ENCODE measurements around the gene DCXR. TPM values are rescaled to one million over a fixed set of nuclear protein-coding genes. Genes with fewer than 3 reads are reported as not detected.
A peak's percentile ranks its signal among the peaks of the same experiment; 100 is the strongest.

The DCXR gene
- 25.7 TPM for total RNA-seq

GRCh38 chr17:82037092-82037888 lies at the start of gene DCXR:
Gene DCXR, minus strand, starts transcription at chr17:82037697. Its CDS starts 15 bp downstream, at chr17:82037682.
- FAIRE-seq (no peak), DNase-seq (ENCODE audit: low spot score in 2 of 2) (peak; percentile 96 to 98)

DNA sequence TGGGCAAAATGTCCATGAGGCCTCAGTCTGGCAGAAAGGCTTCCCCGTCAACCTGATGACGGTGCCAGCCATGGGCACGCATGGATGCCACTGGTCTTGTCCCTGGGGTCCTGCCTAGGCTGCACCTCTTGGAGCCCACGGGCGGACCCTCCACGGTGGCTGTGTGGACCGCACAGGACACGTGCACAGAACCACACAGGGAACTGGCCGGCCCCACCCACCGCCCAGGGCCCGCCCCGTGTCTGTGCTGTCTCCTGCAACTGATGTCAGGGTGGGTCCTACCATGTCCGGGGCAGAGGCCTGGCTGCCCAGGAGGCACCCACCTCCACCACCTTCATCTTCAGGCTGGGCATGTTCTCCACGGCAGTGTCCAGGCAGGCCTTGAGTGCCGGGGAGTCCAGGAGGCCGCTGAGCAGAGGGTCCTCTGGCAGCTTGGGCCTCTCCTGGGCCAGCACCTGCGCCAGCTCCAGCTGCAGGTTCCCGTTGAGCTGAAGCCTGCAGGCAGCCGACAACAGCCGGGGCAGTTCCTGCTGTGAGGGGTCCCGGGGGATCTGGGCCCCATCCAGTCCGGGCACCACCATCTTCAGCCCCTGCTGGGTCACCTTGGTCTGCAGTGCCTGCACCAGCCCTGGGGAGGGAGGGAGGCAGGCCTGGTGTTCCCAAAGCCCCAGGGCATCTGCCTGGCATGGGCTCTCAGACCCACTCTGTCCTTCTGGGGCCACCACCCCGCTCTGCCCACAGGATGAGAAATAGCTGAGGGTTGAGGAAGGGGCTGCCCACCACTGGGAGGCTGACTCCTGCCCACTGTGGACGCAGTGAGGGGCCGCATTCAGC lies 48.7 kb upstream of the DCXR start:
- DNase-seq (ENCODE audit: low spot score in 2 of 2) (no peak), FAIRE-seq (no peak)

DNA sequence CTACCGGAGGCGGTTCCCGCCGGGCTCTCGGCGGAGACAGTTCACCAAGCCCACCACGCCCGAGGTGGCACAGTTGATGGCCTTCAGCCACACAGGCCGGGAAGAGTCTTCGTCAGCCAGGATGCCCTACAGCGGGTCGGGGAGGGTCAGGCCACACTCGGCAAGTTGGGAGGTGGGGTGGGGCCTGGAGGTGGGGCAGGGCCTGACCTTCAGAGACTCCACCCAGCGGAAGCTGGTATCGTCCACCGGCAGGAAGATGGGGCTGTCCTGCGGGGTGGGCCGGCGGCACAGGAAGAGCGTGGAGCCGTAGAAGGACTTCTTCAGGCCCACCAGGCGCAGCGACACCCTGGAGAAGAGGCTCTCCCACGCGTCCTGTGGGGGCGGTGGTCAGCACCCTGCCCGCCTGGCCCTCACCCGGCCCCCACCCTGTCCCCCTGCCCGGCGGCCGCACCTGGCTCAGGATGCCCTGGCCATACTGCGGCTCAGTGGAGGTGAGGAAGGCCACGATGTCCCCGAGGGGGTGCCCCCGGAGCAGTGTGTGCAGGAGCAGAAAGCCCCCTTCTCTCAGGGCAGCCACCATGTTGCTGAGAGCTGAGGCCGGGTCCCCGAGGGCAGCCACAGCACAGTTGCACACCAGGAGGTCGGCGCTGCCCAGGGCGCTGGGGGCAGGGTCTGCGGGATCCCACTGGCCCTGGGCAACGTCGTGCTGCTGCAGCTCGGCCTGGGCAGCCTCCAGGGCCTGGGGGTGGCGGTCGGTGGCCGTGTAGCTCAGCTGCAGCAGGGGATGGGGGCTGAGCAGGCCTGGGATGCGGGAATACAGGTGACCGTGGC lies 47.7 kb upstream of the DCXR start:
- no peak for FAIRE-seq
- DNase-seq (ENCODE audit: low spot score in 2 of 2), result no peak

DNA sequence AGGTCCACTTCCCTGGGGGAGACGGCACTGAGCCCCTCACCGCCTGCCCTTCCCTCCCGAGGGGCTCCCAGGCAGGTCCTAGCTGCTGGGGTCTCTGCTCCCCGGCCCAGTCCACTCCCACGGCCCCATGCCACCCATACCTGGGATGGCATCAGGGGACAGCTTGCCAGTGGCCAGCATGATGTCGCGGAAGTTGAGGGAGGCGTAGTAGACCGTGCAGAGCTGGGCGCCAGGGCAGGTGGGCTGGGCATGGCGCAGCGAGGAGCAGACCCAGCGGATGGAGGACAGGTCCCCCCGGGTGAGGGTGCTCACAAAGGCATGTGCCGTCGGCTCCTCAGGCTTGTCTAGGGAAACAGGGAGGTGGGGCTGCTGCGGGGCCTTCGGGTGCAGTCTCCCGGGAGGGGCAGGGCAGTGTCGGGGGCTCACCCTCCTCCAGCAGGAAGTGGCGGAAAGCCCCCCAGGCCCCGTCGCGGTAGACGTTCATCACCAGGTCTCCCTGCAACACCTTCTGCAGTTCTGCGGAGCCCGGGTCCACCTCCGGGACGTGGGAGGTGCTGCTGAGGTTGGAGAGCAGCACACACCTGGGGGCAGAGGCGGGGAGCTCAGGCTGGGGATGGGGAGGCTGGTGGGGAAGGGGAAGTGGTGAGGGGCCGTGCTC lies 47.0 kb upstream of the DCXR start:
- DNase-seq (ENCODE audit: low spot score in 2 of 2) (no peak), FAIRE-seq (no peak)

DNA sequence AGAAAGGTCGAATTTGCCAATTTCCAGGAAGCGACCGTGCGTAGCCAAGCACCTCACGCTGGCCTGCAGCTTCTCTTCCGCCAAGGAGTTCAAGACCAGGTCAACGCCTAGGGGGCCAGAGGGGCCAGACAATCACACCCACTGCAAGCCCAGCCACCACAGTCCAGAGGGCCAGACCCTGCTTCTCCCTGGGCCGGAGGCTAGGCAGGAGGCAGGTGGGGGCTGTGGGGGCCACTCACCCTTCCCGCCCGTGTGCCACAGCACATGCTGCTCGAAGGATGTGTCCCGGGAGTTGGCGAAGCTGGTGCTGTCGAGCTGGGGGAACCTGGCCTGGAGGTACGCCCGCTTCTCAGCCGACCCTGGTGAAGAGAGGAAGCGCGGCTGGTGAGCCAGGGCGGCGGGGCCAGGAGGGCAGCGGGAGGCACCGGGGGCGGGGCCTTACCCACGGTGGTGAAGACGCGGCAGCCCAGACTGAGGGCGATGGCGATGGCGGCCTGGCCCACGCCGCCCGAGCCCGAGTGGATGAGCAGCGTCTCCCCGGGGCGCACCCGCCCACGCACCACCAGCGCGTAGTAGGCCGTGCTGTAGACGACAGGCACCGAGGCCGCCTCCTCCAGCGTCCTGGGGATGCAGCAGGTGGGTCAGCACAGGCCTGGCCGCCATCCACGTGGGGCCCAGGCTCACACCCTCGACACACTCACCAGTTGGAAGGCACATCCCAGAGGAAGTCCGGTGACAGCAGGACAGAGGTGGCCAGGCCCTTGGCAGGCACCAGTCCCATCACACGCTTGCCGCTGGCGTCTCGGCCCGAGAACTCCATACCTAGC lies 46.2 kb upstream of the DCXR start:
- no peak for FAIRE-seq
- no peak for DNase-seq (ENCODE audit: low spot score in 2 of 2)

GRCh38 chr17:82083009-82083408 lies 45.5 kb upstream of the DCXR start:
- no peak for FAIRE-seq
- DNase-seq (ENCODE audit: low spot score in 2 of 2), result no peak

GRCh38 chr17:82082456-82082855 lies 45.0 kb upstream of the DCXR start:
- FAIRE-seq, result no peak
- no peak for DNase-seq (ENCODE audit: low spot score in 2 of 2)

DNA sequence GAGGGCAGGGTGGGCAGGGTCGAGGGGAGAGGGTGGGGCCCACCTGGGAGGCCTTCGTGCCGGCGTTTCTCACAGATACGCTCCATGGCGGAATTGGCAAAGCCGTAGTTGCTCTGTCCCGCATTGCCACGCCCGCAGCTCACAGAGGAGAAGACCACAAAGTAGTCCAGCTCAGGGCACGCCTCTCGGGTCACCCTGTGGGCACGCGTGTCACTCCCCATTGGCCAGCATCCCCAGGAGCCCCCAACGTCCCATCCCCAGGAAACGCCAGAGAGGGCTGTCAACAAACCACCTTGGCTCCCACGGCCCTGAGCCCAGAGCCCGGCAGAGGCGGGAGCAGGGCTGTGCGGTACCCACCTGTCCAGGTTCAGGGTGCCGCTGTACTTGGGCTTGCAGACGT lies 44.5 kb upstream of the DCXR start:
- FAIRE-seq (no peak), DNase-seq (ENCODE audit: low spot score in 2 of 2) (no peak)

GRCh38 chr17:82081546-82081945 lies 44.0 kb upstream of the DCXR start:
- FAIRE-seq, result no peak
- no peak for DNase-seq (ENCODE audit: low spot score in 2 of 2)

GRCh38 chr17:82080789-82081464 lies 43.4 kb upstream of the DCXR start:
- DNase-seq (ENCODE audit: low spot score in 2 of 2) (no peak), FAIRE-seq (no peak)

GRCh38 chr17:82080048-82080788 lies 42.7 kb upstream of the DCXR start:
- DNase-seq (ENCODE audit: low spot score in 2 of 2) (no peak), FAIRE-seq (no peak)

- DNase-seq (ENCODE audit: low spot score in 2 of 2) (no peak), FAIRE-seq (no peak)
These were observed 41.6 kb upstream of the DCXR start for GRCh38 chr17:82079001-82079677.

DNA sequence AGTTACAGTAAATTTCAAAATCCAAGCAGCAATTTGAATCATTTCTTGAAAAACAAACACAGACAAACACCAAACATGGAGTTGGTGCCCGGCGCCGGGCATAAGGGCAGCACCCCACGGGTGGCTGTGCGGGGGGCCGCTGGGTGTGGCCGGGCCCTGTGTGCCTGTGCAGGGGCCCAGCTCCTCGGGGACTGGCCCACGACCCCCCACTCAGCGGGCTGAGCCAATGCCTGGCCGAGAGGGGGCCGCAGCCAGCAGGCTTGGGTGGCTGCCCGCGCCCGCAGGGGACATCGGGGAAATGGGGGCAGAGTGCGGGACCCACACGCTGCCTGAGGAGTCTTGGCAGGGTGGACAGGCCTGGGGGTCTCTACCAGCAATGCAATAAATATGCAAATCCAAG lies 40.9 kb upstream of the DCXR start:
- no peak for DNase-seq (ENCODE audit: low spot score in 2 of 2)
- FAIRE-seq, result no peak

DNA sequence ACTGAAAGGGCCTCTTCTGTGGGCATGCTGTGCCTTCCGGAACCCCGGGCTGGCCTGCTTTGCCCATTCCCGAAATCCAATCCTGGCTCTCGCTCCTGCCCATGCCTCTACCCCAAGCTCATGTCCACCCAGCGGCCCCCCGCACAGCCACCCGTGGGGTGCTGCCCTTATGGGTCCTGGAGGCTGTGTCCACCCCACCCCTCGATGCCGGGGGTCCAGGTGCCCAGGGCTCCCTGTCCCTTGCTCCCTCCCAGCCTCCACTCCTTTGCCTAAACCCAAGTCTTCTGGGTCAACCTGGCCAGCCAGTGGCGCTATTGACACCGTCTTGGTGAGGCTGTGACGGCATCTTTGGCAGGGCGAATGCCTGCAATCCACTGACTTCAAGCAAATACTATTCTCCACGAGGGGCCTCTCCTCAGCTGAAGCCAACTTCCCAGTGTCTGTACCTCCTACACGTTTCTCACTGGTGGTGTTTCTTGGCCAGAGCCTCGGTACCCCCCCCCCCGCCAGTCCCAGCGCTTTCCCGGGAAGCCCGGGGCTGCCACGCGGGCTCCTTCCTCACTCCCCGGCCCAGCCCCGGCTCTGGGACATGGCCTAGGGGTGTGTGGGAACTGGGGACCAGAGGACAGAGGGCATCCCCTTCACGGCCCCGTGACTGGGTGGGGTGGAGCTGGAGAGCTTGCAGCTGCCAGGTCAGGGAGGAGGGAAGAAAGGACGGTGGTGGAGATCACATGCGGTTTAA lies 40.3 kb upstream of the DCXR start:
- DNase-seq (ENCODE audit: low spot score in 2 of 2) (no peak), FAIRE-seq (no peak)

DNA sequence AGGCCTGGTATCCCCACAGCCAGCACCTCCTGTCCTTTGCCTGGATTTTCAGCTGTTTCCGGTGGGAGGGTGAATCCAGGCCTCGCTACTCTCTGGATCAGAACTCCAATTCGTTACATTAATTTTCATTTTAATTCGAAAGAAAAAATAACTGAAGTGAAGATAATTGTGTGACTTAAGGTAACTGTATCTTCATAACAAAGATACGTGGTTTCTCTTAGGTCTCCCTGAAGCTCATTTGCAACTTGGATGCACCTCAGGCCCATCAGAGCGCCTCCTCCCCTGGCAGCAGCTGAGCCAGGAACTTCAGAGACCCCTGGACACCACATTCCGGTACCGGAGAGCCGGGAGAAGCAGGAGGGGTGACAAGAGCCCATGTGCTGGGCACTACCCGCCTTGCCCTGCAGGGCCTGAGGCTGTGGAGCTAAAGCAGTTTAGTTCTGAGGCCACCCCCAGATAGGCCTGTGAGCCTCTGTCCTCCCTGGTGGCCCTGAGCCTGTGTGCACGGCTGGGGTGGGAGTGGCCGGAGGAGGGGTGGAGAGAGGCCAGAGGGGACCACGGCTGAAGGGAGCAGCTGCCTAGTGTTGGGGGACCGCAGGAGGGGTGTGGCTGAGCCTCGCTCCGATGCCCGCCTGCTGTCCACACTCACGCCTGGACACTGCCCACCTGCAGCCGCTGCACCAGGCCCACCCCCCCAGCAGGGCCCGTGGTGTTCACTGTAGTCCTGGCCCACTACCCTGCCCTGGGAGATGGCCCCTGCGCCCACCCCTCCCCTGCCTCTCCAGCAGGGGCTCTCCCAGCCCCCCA lies 39.5 kb upstream of the DCXR start:
- DNase-seq (ENCODE audit: low spot score in 2 of 2) (no peak), FAIRE-seq (no peak)
